NCI-H2171 (cell line): Measurements from ENCODE around the gene JARID2.
"Not testable (repeated sequence)": the region's sequence is repeated elsewhere in the genome, so short reads cannot be mapped to it uniquely, and the experiment has no call there.

ENCODE experiments used
- DNase-seq: peaks from one replicate; lab custom pipeline; 2025; lab: John Stamatoyannopoulos, UW

Gene JARID2

GRCh38 chr6:15290067-15290680 lies 44.3 kb downstream of the JARID2 start:
- no peak for DNase-seq

GRCh38 chr6:15290962-15291704 lies 45.3 kb downstream of the JARID2 start:
- DNase-seq: no peak

GRCh38 chr6:15292721-15293302 lies 46.9 kb downstream of the JARID2 start:
- no peak for DNase-seq

DNA sequence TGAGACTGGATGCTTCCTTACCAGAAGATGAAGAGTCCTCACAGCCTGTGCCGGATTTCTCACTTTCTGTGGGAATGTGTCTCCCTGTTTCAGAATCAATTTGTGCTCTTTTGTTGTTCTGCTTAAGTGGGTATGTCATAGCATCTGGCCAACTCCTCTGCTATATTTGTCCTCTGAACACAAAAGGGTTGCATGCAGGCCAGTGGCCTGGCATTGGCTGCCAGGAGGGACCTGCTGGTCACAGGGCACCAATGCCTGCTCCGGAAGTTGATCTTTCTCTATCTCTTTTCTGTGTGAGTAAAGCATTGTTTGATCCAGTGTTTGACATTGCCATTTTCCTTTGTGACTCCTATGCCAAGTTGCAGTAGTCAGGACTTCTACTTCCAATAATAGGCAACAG lies 47.8 kb downstream of the JARID2 start:
- DNase-seq: no peak

DNA sequence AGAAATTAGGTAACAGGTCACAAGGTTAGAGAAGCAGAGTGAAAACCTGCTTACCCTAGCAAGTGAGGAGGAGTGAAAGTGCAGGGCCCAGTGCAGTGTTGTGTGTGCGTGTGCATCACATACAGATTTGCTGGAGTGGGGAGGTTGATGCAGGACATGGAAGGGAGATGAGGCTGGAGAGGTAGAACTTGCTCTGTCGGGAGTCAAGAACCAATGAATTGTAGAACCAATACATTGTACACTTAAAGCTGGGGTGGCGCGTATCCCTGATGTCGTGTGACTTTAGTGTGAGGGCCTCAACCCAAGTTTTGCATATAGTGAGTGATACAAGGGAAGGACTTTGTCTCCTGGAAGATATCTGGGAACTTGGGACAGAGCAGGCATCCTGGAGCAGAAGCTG lies 48.6 kb downstream of the JARID2 start:
- DNase-seq: no peak

GRCh38 chr6:15296249-15296648 lies 50.4 kb downstream of the JARID2 start:
- no peak for DNase-seq

- DNase-seq: no peak
Observed at GRCh38 chr6:15296735-15297134, 50.9 kb downstream of the JARID2 start.

DNA sequence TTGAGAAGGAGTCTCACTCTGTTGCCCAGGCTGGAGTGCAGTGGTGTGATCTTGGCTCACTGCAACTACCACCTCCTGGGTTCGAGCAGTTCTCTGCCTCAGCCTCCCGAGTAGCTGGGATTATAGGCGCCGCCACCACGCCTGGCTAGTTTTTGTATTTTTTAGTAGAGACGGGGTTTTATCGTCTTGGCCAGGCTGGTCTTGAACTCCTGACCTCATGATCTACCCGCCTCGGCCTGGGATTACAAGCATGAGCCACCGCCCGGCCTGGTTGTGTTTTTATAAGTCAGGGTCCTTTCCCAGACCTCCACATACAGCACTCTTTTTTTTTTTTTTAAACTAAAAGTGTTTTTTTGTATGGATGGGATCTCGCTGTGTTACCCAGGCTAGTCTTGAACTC lies 51.3 kb downstream of the JARID2 start:
- DNase-seq: not testable (repeated sequence)

GRCh38 chr6:15297895-15298590 lies 52.2 kb downstream of the JARID2 start:
- no peak for DNase-seq

DNA sequence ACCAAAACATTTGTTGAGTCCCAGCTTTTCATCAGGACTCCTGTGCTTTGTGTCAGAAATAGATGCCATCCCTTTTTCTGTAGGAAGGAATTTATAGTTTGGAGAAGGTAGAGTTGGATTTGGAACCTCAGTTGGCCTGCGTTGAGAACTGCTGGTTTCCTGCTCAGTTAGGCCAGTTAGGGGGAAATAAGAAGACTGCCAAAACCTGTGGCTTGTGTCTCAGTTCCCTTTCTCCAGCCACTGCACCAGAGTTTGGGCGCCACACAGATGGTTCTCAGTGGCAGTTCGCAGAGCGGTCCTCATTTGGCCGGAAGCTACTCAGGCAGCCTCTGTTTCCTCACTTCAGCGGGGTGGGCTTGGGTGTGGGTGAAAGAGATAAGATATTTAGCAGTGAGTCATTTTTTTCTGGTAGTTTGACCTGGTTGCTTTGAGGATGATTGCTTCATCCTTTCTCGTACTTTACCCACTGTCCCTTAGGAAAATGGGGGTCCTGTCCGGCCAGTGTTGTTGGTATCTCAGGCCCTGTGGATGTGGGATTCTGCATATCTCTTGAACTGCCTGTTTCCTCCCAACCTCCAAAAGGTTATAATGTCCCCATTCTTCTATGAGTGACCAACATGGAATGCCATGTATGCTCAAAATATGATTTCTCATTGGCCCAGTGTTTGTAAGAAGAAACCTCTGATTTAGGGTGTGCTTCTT lies 53.7 kb downstream of the JARID2 start:
- no peak for DNase-seq

- no peak for DNase-seq
Observed at GRCh38 chr6:15301179-15302006, 55.5 kb downstream of the JARID2 start.

GRCh38 chr6:15303162-15303919 lies 57.5 kb downstream of the JARID2 start:
- DNase-seq: no peak

DNA sequence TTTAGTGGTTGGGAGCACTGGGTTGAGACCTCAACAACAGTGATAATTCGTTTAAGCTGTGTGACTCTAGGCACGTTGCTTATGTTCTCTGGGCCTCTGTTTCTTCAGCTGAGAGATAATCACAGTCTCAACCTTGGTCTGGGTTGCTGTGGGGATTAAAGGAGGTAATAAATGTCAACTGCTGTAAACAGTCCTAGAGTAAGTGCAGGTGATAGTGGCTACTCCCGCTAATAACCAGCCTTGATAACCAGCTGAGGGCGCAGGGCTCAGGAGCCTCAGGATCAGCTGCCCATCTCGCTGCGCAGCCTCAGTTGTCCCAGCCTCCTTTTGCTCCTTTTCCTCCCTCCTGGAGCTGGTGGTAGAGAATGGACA lies 58.0 kb downstream of the JARID2 start:
- no peak for DNase-seq

GRCh38 chr6:15304337-15305042 lies 58.6 kb downstream of the JARID2 start:
- no peak for DNase-seq

DNA sequence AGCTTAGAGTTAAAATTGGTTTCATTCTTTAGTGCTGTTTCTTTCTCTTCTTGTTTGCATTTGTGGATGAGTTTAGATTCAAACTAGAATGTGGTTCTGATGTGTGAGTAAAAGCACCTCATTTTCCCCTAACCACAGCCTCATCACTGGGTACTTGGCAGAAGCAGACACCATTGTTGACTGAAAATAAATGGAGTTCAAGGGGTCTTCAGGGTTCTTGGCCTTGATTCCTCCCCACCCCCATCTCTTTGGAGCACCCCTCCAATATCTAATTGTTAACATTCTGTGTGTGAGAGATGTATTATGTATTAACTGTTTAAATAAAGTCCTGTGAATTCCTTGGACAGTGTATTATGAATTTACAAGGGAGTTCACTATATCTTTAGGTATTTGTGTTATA lies 59.6 kb downstream of the JARID2 start:
- DNase-seq: no peak

DNA sequence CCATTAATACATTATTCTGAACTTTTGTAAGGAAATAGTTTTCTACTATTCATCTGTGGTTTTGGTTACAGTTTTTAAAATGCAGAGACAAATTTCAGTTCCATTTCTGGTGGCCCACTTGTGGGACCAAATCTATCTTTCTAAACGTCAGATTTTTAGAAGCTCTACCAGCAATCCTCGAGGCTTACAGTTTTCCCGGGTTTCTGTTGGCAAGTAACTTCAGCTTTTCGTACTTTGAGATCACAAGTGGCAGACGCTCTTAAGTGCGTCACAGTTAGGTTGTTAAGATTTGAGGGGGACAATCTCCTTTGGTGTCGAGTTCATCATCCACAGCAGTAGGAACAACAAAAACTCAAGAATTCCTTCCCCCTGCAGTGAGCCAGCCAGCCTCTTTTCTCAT lies 60.0 kb downstream of the JARID2 start:
- DNase-seq: no peak

DNA sequence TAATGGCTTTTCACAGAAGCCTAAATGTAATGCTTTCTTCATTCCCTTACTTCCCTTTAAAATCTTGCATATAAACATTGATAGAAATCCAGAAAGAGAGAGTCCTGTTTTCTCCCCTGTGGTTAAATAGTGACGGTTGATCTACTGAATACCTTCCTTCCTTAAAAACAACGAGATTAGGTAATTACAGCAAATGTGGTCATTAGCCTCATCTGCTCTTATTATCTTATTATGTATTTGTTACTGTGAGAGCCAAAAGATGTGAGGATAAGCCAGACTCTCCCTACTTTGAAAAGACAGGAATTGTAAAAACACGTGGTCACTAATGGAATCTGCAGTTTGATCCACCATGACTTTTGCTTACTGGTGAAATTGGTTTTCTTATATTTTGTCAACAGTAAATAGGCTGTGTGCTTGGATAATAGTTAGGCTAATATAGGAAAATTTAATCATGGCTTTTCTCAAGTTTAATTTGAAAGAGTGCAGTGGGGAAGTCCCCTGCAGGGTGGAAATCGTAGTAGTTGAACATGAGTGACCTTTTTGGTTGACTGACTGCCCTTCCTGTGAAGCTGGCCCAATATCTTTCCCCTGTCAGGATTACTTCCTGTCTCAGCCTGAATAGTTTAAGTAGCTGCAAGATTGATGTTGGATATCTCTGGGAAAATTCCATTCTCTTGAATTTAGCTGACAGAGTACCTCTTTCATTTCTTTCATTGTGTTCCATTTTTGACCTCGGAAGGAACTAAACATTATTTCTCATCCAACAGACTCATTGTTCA lies 62.8 kb downstream of the JARID2 start:
- no peak for DNase-seq

- DNase-seq: no peak
Observed at GRCh38 chr6:15309611-15310283, 63.9 kb downstream of the JARID2 start.

DNA sequence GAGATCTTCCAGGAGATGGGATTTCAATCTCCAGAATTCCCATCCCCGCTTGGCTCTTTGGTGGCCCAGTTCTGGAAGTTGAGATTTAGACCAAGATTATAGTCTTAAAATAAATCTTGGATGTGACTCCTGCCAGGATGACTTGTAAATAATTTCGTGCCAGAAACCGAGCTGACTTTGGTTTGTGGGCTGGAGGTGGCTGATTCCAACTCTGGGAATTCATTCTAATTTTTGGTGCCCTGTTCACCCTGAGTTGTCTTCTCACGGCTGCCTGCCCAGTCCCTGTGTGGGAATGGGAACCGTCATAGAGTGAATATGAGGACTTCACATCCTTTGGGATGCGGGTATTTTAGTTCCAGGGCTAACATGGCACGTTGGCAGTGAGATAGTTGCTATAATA lies 64.8 kb downstream of the JARID2 start:
- DNase-seq: no peak
